HG02623 (cell line): Measurements from ENCODE around the gene LIFR.

Source experiments
- ATAC-seq: cut with Tn5 transposase; IDR thresholded peaks from one replicate; pipeline ENCODE4 v1.9.1; 2021; ENCODE audit warnings: moderate library complexity; ENCODE audit not compliant: unreplicated experiment

Gene LIFR

DNA sequence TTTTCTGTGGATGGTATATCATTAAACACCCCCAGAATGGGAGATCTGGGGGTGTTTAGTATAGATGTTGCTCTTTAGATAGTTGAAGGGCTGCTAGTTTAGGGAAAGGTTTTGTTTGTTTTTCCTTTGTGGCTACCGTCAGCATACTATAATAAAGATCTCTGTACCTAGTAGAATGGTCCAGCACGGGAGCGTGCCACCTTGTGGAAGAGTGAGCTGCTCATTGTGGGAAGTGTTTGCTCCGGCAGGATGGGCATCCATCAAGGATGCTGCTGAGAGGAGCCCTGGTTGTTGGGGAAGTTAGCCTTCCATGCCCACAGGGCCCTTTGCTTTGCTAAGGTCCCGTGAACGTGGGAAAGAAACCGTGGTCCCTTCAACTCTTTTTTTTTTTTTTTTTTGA lies 113.1 kb downstream of the LIFR start:
- ATAC-seq, result no peak

- ATAC-seq, result no peak
These were observed 114.2 kb downstream of the LIFR start for GRCh38 chr5:38442247-38442573.

DNA sequence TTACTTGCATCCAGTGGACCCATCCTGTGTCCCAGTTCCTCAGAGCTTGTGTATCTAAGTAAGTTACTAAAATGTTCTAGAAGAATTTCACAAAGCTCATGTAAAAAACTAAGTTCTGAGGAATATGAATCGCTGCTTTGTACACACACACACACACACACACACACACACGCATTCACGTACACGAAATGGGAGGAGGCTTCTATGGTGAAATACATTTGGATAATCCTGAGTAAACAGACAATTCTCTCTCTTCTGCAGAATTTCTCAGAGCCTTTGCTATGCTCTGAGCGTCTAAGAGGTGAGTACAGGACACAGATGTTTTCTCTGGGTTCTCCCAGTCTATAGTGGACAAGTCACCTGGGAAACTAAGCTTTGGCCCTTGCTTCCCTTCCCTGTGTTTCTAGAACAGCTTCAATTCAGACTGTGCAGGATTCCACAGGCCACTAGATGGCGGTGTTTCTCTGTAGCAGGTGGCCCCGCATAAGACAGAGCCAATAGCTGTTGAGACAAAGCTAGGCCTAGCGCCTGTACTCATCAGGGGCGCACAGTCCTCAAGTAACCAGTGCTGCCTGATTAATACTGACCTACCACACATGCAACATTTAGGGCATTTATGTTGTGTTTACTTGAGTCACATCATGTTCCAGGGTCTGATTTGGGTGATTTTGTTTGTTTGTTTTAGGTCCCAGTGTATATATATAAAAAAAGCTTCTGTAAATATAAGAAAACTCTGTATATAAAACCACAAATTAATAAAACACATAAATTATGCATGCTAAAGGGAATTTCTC lies 114.8 kb downstream of the LIFR start:
- peak; percentile 99 for ATAC-seq

- no peak for ATAC-seq
These were observed 117.7 kb downstream of the LIFR start for GRCh38 chr5:38438757-38439156.

DNA sequence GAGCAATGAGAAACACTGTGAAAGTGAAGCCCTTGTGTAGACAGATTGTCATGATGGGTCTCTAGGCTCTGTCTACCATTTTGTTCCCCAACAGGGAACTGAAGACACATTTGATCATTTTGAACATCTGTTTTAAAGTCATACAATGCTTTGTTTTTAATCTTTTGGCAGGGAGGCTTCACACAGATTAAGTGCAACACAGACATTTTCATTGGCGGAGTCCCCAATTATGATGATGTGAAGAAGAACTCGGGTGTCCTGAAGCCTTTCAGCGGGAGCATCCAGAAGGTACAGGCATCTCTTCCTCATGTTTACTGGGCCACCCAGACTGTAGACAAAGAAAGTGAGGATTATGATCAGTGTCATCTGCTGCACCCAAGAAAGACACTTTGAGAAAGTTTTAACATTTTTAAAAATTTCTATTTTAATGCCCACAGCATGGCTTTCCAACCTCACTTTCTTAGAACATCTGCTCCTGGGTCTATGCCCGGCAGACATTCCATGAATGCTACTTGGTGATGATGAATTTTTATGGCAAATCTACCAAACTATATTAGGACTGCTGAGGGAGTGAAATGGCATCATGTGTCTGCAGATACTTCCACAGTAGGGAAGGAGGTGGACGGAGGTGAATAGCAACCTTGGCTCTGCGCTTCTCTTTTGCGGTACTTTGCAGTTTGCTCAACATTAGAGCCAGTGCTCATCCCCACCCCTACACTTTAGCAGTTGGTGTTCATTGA lies 121.3 kb downstream of the LIFR start:
- ATAC-seq, result no peak

DNA sequence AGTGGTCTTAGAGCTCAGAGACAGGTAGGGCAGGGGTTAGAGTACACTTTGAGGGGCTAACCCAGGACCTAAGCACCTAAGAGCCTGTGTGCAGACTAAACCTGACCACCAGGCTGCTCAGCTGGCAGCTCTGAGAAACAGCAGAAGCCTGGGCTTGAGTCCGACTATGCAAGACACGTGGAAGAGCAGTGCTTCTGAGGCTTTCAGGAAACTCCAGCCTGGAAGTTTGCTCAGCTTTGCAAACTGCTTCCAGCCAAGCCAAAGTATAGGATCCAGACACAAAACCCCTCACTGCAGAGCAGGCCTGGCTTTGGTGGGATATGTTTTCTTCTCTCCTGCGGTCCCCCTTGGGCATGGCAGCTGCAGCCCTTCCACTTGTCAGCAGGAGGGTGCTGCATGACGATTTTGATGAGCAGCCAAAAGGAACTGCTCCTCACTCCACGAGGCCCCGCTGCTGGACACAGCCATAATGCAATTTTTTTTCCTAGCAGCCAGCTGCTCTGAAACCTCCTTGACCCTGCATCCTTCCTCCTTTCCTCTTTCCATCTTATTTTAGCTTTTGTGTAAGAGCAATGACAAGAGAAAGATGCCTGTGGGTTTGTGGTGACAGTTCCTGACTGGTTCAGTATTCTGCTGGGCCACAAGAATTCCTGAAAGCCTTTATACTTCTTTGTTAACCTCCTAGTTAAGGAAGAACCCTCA lies 123.1 kb downstream of the LIFR start:
- no peak for ATAC-seq

DNA sequence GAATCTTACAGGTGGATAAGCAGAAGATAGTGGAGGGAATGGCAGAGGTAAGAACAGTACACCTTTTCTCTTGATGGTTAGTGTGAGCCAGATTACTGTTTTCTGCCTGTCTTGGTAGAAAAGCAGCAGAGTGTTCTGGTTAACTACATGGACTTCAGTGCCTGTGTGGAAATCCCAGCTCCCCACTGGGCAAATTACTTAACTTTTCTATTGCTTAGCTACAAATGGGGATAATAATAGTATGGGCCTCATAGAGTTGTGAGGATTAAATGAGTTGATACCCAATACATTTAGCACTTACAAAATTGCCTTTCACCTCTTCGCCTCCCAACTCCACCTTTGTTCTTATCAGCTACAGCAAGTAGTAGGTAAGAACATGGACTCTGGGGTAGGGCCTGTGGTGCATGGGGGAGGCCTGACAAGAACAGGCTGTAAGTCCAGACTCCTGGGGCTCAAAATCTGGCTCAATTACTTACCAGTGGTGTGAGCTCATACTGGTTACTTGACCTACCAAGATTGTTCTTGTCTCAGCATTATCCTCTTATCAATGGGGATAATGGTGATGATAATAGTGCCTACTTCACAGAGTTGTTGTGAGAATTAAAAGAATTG lies 125.1 kb downstream of the LIFR start:
- no peak for ATAC-seq

- ATAC-seq, result no peak
These were observed 129.2 kb downstream of the LIFR start for GRCh38 chr5:38426986-38427950.

DNA sequence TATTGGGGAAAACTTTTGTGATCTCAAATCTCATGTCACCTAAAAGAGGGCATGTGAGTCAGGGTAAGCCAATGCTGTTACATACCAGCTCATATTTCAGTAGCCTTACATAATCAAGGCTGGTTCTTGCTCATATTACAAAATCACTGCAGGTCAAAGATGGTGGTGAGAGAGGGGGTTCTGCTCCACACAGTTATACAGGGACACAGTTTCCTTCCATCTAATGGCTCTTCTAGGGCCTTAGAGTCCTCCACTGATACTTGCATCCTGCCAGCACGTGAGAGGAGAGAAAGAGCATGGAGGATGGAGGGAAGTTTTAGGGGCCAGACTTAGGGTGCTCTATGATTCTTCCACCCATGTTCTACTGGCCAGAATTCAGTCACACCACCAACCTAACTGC lies 130.0 kb downstream of the LIFR start:
- no peak for ATAC-seq
